Measurements from ENCODE around the gene ACSL3.

- TF ChIP-seq CTCF (IDR thresholded peaks at IDR 0.05) = no peak
- no peak for TF ChIP-seq POLR2A (IDR thresholded peaks at IDR 0.05)
These were observed 16.5 kb upstream of the ACSL3 start for GRCh38 chr2:222844323-222844722.
